Inferior parietal cortex (tissue), 1 donor: ENCODE measurements around the gene C7orf57.

Source experiments
- DNase-seq: peaks from one replicate; pipeline ENCODE4 v3.0.0-alpha.2; 2016; ENCODE audit errors: extremely low spot score

Gene C7orf57

DNA sequence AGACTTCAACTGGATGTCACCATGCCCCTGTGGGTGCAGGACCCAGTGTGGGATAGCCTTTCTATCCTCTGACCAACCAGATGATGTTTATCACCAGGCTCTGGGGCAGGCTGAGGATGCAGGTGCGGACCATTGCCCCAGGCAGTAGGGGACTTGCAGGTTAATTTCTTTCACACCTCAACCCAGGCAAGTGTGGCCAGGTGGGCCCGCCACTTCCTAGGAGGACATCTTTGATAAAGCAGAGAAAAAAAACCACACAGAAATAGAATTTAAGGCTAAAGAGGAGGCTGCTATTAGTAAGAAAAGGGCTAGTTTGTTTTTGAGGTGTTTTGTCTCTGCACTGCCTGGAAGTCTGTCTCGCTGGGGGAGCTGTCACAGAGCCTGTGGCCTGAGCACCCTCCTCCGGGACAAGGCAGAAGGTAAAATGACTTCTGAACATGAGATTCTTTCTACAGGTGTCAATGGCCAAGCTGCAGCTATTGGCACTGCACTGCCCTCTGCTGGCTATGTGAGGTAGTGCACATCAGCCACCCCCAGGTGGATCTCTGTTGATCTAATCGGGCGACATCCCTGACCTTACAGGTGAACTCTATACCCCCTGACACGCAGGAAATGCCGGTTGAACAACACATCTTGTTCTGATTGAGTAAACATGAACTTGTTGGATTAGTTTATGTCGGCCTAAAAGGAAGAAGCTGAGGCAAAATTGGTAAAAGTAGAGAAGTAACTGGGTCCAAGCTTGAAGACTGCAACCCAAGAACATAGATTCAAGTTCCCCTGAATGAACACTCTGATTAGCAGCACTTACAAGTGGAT, 74.7 kb downstream of the C7orf57 start:
- peak; percentile 84 for DNase-seq

DNA sequence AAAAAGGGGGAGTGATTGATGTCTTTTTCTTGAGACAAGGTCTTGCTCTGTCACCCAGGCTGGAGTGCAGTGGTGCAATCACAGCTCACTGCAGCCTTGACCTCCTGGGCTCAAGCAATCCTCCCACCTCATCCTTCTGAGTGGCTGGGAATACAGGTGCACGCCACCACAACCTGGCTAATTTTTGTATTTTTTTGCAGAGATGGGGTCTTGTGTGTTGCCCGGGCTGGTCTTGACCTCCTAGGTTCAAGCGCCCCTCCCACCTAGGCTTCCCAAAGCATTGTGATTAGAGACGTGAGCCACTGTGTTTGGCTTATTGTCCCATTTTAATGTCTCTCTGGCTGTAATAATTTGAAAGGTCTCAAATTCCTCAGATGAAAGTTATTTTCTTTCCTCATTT, 75.5 kb downstream of the C7orf57 start:
- DNase-seq: no peak
